ENCODE results near the gene PPM1F.
"Not testable (repeated sequence)": the region's sequence is repeated elsewhere in the genome, so short reads cannot be mapped to it uniquely, and the experiment has no call there.

GRCh38 chr22:21939935-21940334 lies 12.7 kb downstream of the PPM1F start:
- TF ChIP-seq CTCF (optimal IDR thresholded peaks at IDR 0.05 in 1 of 3, IDR thresholded peaks at IDR 0.05 in 1 of 3, conservative IDR thresholded peaks at IDR 0.05 in 1 of 3; ENCODE audit: extremely low read depth in 1 of 3, insufficient read depth in 2 of 3, low read length in 3 of 3); EZH2 (IDR thresholded peaks at IDR 0.05; ENCODE audit: low read length): not testable (repeated sequence)

Measured in keratinocyte (primary cell).